NCI-H2227 treated with DMSO at 0.1 percent for 48 hours (cell line): ENCODE measurements around the gene SERBP1.

Experiments
- DNase-seq: peaks from one replicate; lab custom pipeline; 2025; lab: John Stamatoyannopoulos, UW

SERBP1 gene

DNA sequence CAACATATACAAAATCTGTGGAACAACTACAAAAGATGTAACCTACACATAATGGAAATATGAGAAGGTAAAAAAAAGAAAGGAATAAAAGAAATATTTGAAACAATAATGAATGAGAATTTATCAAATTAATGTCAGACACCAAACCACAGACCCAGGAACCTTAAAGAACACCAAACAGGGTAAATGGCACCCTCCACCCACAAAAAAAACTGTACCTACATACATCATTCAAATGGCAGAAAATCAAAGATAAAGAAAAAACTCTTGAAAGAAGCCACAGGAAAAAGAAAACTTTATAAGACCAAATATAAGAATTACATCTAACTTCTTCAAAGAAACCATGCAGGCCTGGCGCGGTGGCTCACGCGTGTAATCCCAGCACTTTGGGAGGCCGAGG lies 68.6 kb downstream of the SERBP1 start:
- DNase-seq = no peak

DNA sequence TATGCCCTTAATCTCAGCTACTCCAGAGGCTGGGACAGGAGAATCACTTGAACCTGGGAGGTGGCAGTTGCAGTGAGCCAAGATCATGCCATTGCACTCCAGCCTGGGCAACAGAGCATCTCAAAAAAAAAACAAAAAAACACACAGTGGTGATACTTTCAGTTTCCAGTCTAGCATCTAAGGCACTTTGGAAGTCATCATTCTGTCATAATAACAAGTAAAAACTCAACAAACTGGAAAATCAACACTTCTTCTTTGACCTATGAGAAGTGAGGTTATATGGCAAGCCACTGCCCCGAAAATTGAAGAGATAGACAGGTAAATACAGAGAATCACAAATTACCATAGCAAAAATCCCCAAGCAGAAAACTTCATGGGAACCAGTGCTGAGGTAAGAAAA lies 70.6 kb downstream of the SERBP1 start:
- DNase-seq = no peak
